Panc1 (cell line): ENCODE measurements around the gene CCL25.

Experiments used
- CTCF ChIP-seq: fragments of 450-650 bp; IDR thresholded peaks from 2 replicates; pipeline ENCODE4 v1.5.1; 2017; ENCODE audit warnings: mild to moderate bottlenecking
- POLR2AphosphoS5 ChIP-seq: IDR thresholded peaks from 2 replicates; pipeline ENCODE4 v1.6.1; 2012; ENCODE audit warnings: mild to moderate bottlenecking, low read depth, low read length, moderate library complexity
- REST ChIP-seq, 2 experiments: IDR thresholded peaks; 2 replicates each; pipeline ENCODE4 v1.6.1; 2011 to 2012; ENCODE audit warnings: low read depth in 2 of 2, control low read depth in 1 of 2, low read length in 1 of 2, mild to moderate bottlenecking in 1 of 2, moderate library complexity in 1 of 2; ENCODE audit not compliant: insufficient read depth in 1 of 2

- TF ChIP-seq CTCF = no peak
- no peak for TF ChIP-seq POLR2AphosphoS5
- TF ChIP-seq REST (IDR thresholded peaks at IDR 0.05; ENCODE audit: insufficient read depth in 1 of 2, low read depth in 2 of 2, low read length in 1 of 2) = no peak
These were observed 21.6 kb upstream of the CCL25 start for GRCh38 chr19:8030960-8031359.
